ENCODE results near the gene NBPF1.
"Not testable (repeated sequence)": the region's sequence is repeated elsewhere in the genome, so short reads cannot be mapped to it uniquely, and the experiment has no call there.

Gene NBPF1

GRCh38 chr1:16641159-16641975 is 28.0 kb upstream of the NBPF1 start:
- not testable (repeated sequence) for DNase-seq

- DNase-seq = not testable (repeated sequence)
These were observed 26.0 kb upstream of the NBPF1 start for GRCh38 chr1:16639091-16640031.

DNA sequence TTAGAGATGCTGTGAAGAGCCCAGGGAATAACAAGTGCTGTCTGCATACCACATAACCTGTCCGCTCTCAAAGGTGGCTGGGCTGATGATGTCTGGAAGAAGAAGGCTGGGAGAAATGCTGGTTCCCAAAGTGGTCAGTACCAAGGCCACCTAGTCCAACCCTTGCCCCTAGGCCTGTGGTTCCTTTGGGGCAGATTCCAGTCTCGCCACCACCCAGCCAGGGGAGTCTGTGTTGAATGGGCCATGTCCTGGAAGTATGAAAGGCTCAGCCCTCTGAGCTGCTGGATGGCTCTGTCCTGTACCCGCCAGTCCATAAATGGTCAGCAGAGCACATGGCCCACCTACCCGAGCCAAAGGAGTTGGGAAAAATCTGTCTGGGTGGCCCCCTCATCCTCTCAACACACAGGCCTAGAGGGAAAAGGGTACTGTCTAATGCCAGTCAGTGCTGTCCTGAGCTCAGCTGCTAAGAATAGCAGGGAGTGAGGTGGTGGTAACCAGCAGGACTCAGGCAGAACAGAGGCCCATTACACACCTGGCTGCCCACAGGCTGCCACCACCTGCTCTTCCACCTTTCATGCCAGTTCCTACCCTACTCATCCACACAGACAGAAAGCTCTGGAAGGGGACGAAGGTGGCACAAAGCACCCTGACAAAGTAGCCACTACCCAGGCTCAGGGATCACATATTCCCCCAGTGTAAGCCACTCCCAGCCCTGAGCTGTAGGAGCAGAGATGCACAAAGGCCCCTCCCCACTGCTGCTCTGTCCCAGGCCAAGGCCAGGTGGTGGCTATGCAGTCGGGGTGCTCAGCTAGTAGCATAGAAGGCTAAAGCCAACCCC is 24.8 kb upstream of the NBPF1 start:
- not testable (repeated sequence) for DNase-seq

DNA sequence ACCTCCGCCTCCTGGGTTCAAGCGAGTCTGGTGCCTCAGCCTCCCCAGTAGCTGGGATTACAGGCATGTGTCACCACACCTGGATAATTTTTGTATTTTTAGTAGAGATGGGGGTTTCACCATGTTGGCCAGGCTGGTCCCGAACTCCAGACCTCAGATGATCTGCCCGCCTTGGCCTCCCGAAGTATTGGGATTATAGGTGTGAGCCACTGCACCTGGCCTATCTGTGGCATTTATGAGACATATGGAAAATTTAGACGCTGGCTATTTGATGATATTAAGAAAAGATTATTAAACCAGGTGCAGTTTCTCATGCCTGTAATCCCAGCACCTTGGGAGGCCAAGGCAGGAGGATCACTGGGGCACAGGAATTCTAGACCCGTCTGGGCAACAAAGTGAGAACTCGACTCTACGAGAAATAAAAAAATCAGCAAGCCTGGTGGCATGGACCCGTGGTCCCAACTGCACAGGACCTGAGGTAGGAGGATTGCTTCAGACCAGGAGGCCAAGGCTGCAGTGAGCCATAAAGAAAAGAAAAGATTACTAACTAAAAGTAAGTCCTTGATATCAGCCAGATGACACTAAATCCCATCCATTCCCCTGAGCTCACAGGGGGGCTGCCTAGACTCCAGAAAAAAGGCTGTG is 23.3 kb upstream of the NBPF1 start:
- not testable (repeated sequence) for DNase-seq

DNA sequence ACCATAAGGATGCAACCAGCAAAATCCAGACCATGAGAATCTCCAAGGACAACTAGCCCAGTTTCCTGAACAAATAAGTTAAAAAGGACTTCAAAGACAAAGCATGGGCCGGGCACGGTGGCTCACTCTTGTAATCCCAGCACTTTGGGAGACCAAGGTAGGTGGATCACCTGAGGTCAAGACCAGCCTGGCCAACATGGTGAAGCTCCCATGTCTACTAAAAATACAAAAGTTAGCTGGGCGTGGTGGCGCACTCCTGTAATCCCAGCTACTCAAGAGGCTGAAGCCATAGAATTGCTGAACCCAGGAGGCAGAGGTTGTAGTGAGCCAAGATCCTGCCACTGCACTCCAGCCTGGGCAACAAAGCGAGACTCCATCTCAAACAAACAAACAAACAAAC is 22.6 kb upstream of the NBPF1 start:
- DNase-seq = not testable (repeated sequence)

GRCh38 chr1:16633540-16634282 is 20.3 kb upstream of the NBPF1 start:
- DNase-seq = not testable (repeated sequence)

GRCh38 chr1:16632044-16632850 is 18.9 kb upstream of the NBPF1 start:
- not testable (repeated sequence) for DNase-seq

DNA sequence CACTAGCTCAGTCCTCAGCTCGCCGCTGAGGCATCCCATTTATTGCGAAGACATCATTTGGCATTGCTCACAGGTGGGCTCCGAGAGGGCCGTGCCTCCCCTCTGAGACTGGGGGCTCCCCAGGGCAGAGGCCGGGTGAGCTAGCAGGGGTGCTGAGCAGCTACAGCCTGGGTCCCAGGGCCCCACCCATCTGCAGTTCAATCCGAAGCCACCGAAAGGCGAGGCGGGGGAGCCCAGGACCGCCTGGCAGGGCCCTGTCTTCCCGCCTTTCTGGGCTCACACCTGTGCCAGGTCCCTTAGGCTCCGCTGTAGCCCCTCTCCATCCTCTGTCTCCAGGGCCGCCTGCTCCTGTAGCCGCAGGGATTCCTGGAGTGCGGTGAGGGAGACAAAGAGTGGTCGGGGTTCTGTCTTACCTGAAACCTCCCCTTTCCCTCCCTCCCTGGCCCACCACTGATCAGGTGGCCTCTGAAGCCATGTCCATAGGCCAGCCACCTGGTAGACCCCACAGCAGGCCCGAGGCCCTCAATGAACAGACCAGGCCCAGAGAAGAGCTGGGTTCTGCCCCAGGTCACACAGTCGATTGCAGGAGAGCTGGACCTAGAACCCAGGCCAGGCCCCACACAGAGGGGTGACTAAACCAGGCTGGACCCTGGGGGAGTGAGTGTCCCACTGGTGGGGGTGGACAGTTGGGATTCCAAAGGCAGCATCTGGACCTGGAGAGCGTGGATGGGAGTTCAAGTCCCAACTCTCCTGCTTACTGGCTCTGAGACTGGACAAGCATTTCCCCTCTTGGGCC is 18.1 kb upstream of the NBPF1 start:
- DNase-seq = no peak

DNA sequence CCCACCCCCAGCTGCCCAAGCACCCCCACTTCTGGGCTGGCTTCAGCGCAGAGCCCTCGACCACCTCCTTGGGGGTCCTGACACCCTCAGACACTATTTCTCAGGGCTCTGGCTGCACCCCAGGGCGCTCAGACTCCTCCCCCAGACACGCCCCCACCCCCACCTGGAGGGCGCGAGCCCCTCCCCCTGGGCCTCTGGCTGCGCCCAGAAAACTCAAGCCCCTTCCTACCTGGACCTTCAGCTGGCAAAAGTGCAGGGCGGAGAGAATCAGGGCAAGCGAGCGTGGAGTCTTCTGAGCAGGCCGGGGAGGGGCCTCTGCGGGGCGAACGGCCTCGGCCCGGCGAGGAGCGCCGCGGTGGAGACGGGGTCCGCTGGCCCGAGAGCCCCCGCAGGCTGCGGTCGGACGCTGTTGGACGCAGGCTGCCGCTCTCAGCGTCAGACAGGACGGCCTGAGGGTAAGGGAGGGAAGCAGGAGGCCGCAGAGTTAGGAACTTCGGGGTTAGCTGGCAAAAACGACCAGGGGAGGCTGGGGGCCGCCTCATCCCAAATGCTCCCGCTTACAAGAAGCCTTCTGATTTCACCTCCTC is 17.4 kb upstream of the NBPF1 start:
- no peak for DNase-seq

- DNase-seq = not testable (repeated sequence)
These were observed 16.7 kb upstream of the NBPF1 start for GRCh38 chr1:16629916-16630530.

- no peak for DNase-seq
These were observed 15.2 kb upstream of the NBPF1 start for GRCh38 chr1:16628361-16629111.

GRCh38 chr1:16626409-16626983 is 13.1 kb upstream of the NBPF1 start:
- DNase-seq = not testable (repeated sequence)

- no peak for DNase-seq
These were observed 12.4 kb upstream of the NBPF1 start for GRCh38 chr1:16625497-16626408.

DNA sequence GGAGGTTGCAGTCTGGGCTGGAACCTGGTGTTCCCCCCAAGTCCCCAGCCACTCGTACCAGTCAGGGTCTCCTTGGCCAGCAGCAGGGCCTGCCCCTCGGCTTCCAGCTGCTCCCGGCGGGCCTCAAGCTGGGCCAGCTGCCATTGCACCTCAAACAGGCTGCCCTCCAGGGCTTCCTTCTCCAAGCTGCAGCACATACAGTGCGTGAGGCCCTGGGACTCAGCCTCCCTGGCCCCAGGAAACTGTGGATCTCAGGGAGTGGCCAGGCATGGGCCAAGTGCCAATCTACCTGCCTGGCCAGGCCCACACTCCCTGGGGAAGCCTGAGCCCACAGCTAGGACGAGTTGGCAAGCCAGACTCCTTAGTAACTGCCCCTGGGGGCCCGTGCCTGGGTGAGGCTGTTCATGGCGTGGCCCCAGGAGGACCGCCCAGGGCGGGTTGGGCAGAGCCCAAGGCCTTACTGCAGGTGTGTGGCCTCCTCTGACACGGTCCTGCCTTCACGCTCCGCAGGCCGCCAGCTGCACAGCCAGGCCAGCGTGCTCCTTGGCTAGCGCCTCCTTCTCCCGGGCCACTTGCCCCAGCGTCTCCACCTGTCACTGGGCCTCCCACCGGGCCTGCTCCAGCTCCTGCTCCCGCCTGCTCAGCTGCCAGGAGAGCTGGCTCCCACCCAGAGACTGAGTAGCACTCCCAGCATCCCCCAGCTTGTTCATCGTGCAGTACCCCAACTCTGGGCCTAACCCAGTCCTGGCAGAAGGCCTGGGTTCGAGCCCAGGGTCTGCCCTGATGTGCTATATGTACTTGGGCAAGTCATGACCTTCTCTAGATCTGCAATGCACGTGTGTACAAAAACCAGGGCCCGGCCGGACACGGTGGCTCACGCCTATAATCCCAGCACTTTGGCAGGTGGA is 10.7 kb upstream of the NBPF1 start:
- DNase-seq = not testable (repeated sequence)

GRCh38 chr1:16623337-16623736 is 10.0 kb upstream of the NBPF1 start:
- not testable (repeated sequence) for DNase-seq
